Neuronal stem cell (in vitro differentiated cells): Measurements from ENCODE around the gene DNAH3.

ENCODE experiments used
- DNase-seq: peaks from one replicate; pipeline ENCODE4 v3.0.0-alpha.2; 2013; ENCODE audit warnings: low spot score
- H2AFZ ChIP-seq: one replicate; pipeline ENCODE4 v1.6.1; 2013; ENCODE audit warnings: mild to moderate bottlenecking, low read length, inconsistent platforms
- H2AK5ac ChIP-seq: 2 replicates; pipeline ENCODE4 v1.6.1; 2013; ENCODE audit warnings: low read depth, mild to moderate bottlenecking, inconsistent platforms, low read length, moderate library complexity, mixed read lengths
- H2BK120ac ChIP-seq: 2 replicates; pipeline ENCODE4 v1.6.1; 2013; ENCODE audit warnings: low read depth, mild to moderate bottlenecking, inconsistent platforms, low read length, moderate library complexity, mixed read lengths
- H2BK12ac ChIP-seq: one replicate; pipeline ENCODE4 v1.6.1; 2013; ENCODE audit warnings: low read length, inconsistent platforms
- H2BK15ac ChIP-seq: 2 replicates; pipeline ENCODE4 v1.6.1; 2013; ENCODE audit warnings: mild to moderate bottlenecking, low read length, inconsistent platforms, mixed read lengths
- H2BK5ac ChIP-seq: one replicate; pipeline ENCODE4 v1.6.1; 2013; ENCODE audit warnings: inconsistent platforms, mild to moderate bottlenecking, low read length, moderate library complexity
- H3K14ac ChIP-seq: one replicate; pipeline ENCODE4 v1.6.1; 2013; ENCODE audit warnings: low read length, inconsistent platforms
- H3K18ac ChIP-seq: 2 replicates; pipeline ENCODE4 v1.6.1; 2013; ENCODE audit warnings: low read length, inconsistent platforms
- H3K23ac ChIP-seq: 2 replicates; pipeline ENCODE4 v1.6.1; 2013; ENCODE audit warnings: low read depth, mild to moderate bottlenecking, mixed read lengths, low read length, inconsistent platforms; ENCODE audit not compliant: poor library complexity
- H3K27ac ChIP-seq: replicated peaks from 3 replicates; pipeline ENCODE4 v1.5.1; 2013; ENCODE audit warnings: low read length, inconsistent platforms
- H3K27me3 ChIP-seq, 3 experiments: 2 replicates each; pipeline ENCODE4 v1.6.1; 2013; ENCODE audit warnings: low read length in 3 of 3, mild to moderate bottlenecking in 2 of 3, inconsistent platforms in 1 of 3, low read depth in 1 of 3, mixed read lengths in 1 of 3, moderate library complexity in 1 of 3; ENCODE audit not compliant: control insufficient read depth in 3 of 3, insufficient read depth in 3 of 3
- H3K36me3 ChIP-seq, 2 donors: replicated peaks in 1 of 2; 2 replicates each; pipeline ENCODE4 v1.6.1; 2013; ENCODE audit warnings: low read length in 2 of 2; ENCODE audit not compliant: control insufficient read depth in 2 of 2, insufficient read depth in 2 of 2
- H3K4ac ChIP-seq: 2 replicates; pipeline ENCODE4 v1.6.1; 2013; ENCODE audit warnings: inconsistent platforms, mild to moderate bottlenecking, low read length, moderate library complexity
- H3K4me1 ChIP-seq, 2 donors: 1 replicate in 1 of 2; 2 replicates in 1 of 2; pipeline ENCODE4 v1.6.1; 2013; ENCODE audit warnings: low read length in 2 of 2, low read depth in 1 of 2; ENCODE audit not compliant: control insufficient read depth in 2 of 2, insufficient read depth in 1 of 2
- H3K4me2 ChIP-seq: one replicate; pipeline ENCODE4 v1.6.1; 2013; ENCODE audit warnings: mild to moderate bottlenecking, low read length, inconsistent platforms; ENCODE audit not compliant: insufficient read depth, poor library complexity, severe bottlenecking
- H3K4me3 ChIP-seq, 2 donors: 2 replicates each; pipeline ENCODE4 v1.5.1; 2013; ENCODE audit warnings: low read length in 2 of 2, mild to moderate bottlenecking in 2 of 2, inconsistent platforms in 1 of 2, moderate library complexity in 1 of 2
- H3K79me1 ChIP-seq: one replicate; pipeline ENCODE4 v1.6.1; 2013; ENCODE audit warnings: low read depth, mild to moderate bottlenecking, inconsistent platforms, low read length, moderate library complexity
- H3K9ac ChIP-seq: one replicate; pipeline ENCODE4 v1.6.1; 2013; ENCODE audit warnings: mild to moderate bottlenecking, low read depth, low read length, inconsistent platforms; ENCODE audit not compliant: poor library complexity
- H3K9me3 ChIP-seq, 2 donors: replicated peaks in 1 of 2; 2 replicates each; pipeline versions ENCODE3 to v1.6.1; 2013; ENCODE audit warnings: low read length in 2 of 2, mild to moderate bottlenecking in 2 of 2, inconsistent platforms in 1 of 2, low read depth in 1 of 2, mixed read lengths in 1 of 2, moderate library complexity in 1 of 2; ENCODE audit not compliant: control insufficient read depth in 2 of 2, insufficient read depth in 1 of 2
- H4K8ac ChIP-seq: one replicate; pipeline ENCODE4 v1.6.1; 2013; ENCODE audit warnings: low read depth, mild to moderate bottlenecking, inconsistent platforms, low read length, moderate library complexity
- H4K91ac ChIP-seq: one replicate; pipeline ENCODE4 v1.6.1; 2013; ENCODE audit warnings: low read length, low read depth, mild to moderate bottlenecking, inconsistent platforms; ENCODE audit not compliant: poor library complexity
- WGBS, 2 donors: extraction: QIAGEN DNeasy Blood & Tissue Kit; methylation state at CpG; one replicate each; pipeline ENCODE4 v1.1.7; 2013; ENCODE audit warnings: missing lambda C conversion rate in 2 of 2, mixed read lengths in 1 of 2; ENCODE audit not compliant: insufficient read length in 2 of 2, insufficient replicate concordance in 1 of 2; ENCODE audit errors: extremely low coverage in 2 of 2; 5-methylcytosine and 5-hydroxymethylcytosine counted together

The DNAH3 gene

DNA sequence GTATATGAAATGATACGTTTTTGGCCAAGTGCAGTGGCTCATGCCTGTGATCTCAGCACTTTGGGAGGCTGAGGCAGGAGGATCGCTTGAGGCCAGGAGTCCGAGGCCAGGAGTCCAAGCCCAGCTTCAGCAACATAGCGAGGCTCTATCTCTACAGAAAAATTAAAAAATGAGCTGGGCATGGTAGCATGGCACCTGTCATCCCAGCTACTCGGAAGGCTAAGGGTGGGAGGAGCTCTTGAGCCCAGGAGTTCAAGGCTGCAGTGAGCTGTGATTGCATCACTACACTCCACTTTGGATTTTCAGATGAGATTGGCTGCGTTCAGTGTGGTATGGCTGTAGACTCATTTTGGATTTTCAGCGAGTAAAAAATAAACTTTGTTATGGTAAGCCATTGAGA lies 112.4 kb downstream of the DNAH3 start:
- WGBS, 2 donors, result no CpG with 5 or more reads among the region's 7 CpGs

DNA sequence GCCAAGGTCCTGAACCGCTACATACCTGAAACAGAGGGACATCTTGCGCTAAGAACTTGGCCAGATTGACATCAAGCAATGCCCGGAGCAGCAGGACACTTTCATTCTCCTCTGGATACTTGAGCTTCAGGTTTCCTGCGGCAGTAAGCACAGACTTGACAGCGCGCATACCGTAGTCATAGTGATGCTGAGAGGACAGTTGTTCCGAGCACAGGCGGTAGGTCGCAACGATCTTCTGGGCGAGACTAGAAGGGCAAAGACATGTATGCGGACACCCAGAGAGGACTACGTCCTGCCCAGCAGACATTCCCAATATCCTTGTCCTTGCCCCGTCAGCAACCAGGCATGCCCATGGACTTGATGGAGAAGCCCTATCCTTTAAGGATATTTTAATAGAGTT lies 112.9 kb downstream of the DNAH3 start:
- Histone ChIP-seq H2BK5ac (no peak overlapping the region), H3K79me1 (no peaks in the 10 kb centered on the region)
- no peak for DNase-seq

More for the DNA sequence above, 112.4 kb downstream of the DNAH3 start:
- Histone ChIP-seq H3K4ac (no peak overlapping the region), H3K4me2 (no peak overlapping the region), H2BK5ac (no peak overlapping the region), H3K14ac (no peak overlapping the region), H3K23ac (no peak overlapping the region), H2BK15ac (no peak overlapping the region), H3K27me3 (peaks cover 0 to 3% (median 0%) of the 10 kb centered on the region in 3 experiments), H3K4me1 (no peaks in the 10 kb centered on the region), H4K8ac (no peak overlapping the region), H3K9me3 (no peaks in the 10 kb centered on the region), H3K18ac (no peak overlapping the region), H2BK120ac (no peak overlapping the region), H3K79me1 (no peaks in the 10 kb centered on the region), H4K91ac (no peak overlapping the region), H3K36me3 (no peaks in the 10 kb centered on the region), H3K9ac (no peak overlapping the region), H2AK5ac (no peak overlapping the region), H3K4me3 (no peak overlapping the region), H3K27ac (no peak overlapping the region), H2BK12ac (no peak overlapping the region), H2AFZ (no peak overlapping the region)
- DNase-seq, result no peak

DNA sequence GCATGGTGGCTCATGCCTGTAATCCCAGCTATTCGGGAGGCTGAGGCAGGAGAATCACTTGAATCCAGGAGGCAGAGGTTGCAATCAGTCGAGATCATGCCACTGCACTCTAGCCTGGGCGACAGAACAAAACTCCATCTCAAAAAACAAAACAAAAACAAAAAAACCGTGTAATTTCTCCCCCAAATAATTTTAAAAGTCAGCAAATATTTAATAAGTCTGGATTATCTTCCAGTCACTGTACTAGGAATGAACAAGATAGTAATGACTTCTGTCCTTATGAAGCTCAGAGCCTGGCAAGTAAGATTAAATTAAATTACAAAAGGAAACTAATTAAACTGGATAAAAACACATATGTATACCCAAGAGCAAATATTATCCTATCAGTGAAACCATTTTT lies 113.5 kb downstream of the DNAH3 start:
- no peak overlapping the region for H2AK5ac ChIP-seq
- H3K23ac ChIP-seq, result no peak overlapping the region
- 100% methylated on average over 1 of the region's 4 CpGs; no CpG with 5 or more reads in 1 of the 2 donors for WGBS, 2 donors
- no peak overlapping the region for H2BK15ac ChIP-seq
- H3K9ac ChIP-seq, result no peak overlapping the region
- H3K4me1 ChIP-seq, result no peaks in the 10 kb centered on the region
- no peak overlapping the region for H4K91ac ChIP-seq
- no peak overlapping the region for H3K4me2 ChIP-seq
- no peak overlapping the region for H2BK120ac ChIP-seq
- peaks cover 0 to 3% (median 0%) of the 10 kb centered on the region in 3 experiments for H3K27me3 ChIP-seq
- no peaks in the 10 kb centered on the region for H3K36me3 ChIP-seq
- no peaks in the 10 kb centered on the region for H3K9me3 ChIP-seq
- no peak overlapping the region for H2BK12ac ChIP-seq
- no peak overlapping the region for H2AFZ ChIP-seq
- H3K14ac ChIP-seq, result no peak overlapping the region
- no peak for DNase-seq
- H3K18ac ChIP-seq, result no peak overlapping the region
- no peak overlapping the region for H4K8ac ChIP-seq
- no peak overlapping the region for H3K4ac ChIP-seq
- H3K79me1 ChIP-seq, result no peaks in the 10 kb centered on the region
- no peak overlapping the region for H3K27ac ChIP-seq
- no peak overlapping the region for H3K4me3 ChIP-seq
- H2BK5ac ChIP-seq, result no peak overlapping the region

More for the DNA sequence above, 112.9 kb downstream of the DNAH3 start:
- no peak overlapping the region for H3K27ac ChIP-seq
- no peak overlapping the region for H2BK12ac ChIP-seq
- H2BK15ac ChIP-seq, result no peak overlapping the region
- no peak overlapping the region for H2BK120ac ChIP-seq
- no peak overlapping the region for H3K23ac ChIP-seq
- H3K4me1 ChIP-seq, result no peaks in the 10 kb centered on the region
- H3K4me3 ChIP-seq, result no peak overlapping the region
- no peak overlapping the region for H4K8ac ChIP-seq
- H3K14ac ChIP-seq, result no peak overlapping the region
- no peaks in the 10 kb centered on the region for H3K9me3 ChIP-seq
- no CpG with 5 or more reads among the region's 15 CpGs for WGBS, 2 donors
- no peak overlapping the region for H3K9ac ChIP-seq
- no peak overlapping the region for H4K91ac ChIP-seq
- no peak overlapping the region for H3K18ac ChIP-seq
- H3K27me3 ChIP-seq, result peaks cover 0 to 3% (median 0%) of the 10 kb centered on the region in 3 experiments
- no peak overlapping the region for H2AFZ ChIP-seq
- no peak overlapping the region for H3K4me2 ChIP-seq
- H3K4ac ChIP-seq, result no peak overlapping the region
- no peaks in the 10 kb centered on the region for H3K36me3 ChIP-seq
- no peak overlapping the region for H2AK5ac ChIP-seq

DNA sequence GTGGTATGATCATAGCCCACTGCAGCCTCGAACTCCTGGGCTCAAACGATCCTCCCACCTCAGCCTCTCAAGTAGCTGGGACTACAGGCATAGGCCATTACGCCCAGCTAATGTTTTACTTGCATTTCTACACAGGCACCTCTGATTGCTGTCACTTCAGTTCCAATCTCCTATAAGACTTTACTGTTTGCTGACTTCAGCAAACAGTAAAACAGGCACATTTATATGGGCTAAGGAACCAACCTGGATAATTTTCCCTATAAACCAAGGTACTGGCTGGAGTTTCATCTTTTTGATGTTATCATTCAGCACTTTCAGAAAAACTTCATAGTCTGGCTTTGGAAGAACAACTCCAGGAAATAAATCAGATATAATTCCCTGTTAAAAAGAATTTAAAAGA lies 114.2 kb downstream of the DNAH3 start:
- no CpG with 5 or more reads among the region's 3 CpGs for WGBS, 2 donors
- Histone ChIP-seq H3K27ac (no peak overlapping the region), H3K9ac (no peak overlapping the region), H3K18ac (no peak overlapping the region), H2AFZ (no peak overlapping the region), H3K4me2 (no peak overlapping the region), H3K79me1 (no peaks in the 10 kb centered on the region), H3K14ac (no peak overlapping the region), H4K8ac (no peak overlapping the region), H3K4me1 (no peaks in the 10 kb centered on the region), H3K4me3 (no peak overlapping the region), H2BK120ac (no peak overlapping the region), H3K9me3 (no peaks in the 10 kb centered on the region), H4K91ac (no peak overlapping the region), H3K36me3 (no peaks in the 10 kb centered on the region), H2BK5ac (no peak overlapping the region), H2BK15ac (no peak overlapping the region), H3K4ac (no peak overlapping the region), H2BK12ac (no peak overlapping the region), H3K27me3 (peaks cover 0 to 3% (median 0%) of the 10 kb centered on the region in 3 experiments), H2AK5ac (no peak overlapping the region), H3K23ac (no peak overlapping the region)
- DNase-seq, result no peak
